GM13977 (cell line): ENCODE results near the gene BIRC3.
"Not testable (repeated sequence)": the region's sequence is repeated elsewhere in the genome, so short reads cannot be mapped to it uniquely, and the experiment has no call there.

Experiments used
- DNase-seq: peaks from one replicate; pipeline ENCODE4 v3.0.0; 2012; ENCODE audit warnings: low spot score
- in situ Hi-C: fragments of 300-500 bp; cut with MboI; formaldehyde crosslinking; loops from one replicate; pipeline ENCODE4 v1.12.0; 2022; ENCODE audit warnings: low sequenced_read_pairs, low pct_unique_long_range_greater_than_20kb, mixed read lengths, inconsistent platforms; ENCODE audit not compliant: unreplicated experiment
- TF ChIP-seq, protein P1 (sequence below): IDR thresholded peaks from 2 replicates; pipeline ENCODE4 v1.5.1; 2012; ENCODE audit warnings: mild to moderate bottlenecking, control low read depth; ENCODE audit not compliant: insufficient read depth; ENCODE audit errors: extremely low read depth, missing control alignments

The BIRC3 gene

DNA sequence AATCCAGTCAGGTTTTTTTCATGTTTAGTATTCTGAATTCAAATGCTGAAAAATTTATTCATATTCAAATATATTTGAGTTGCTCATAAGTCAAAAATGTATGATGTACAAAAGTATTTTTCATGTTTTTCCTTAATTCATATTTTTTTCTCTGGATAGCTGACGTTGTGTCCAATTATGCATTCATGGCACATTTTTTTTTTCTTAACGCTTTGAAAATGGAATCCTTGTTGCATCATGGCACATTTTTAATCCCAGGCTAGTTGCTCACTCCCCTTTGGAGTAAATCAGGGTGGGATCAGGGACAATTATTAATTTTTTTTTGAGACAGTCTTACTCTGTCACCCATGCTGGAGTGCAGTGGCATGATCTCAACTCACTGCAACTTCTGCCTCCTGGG is 14.1 kb downstream of the BIRC3 start:
- in situ Hi-C loops, result no loop called here
- TF ChIP-seq, protein P1, sequence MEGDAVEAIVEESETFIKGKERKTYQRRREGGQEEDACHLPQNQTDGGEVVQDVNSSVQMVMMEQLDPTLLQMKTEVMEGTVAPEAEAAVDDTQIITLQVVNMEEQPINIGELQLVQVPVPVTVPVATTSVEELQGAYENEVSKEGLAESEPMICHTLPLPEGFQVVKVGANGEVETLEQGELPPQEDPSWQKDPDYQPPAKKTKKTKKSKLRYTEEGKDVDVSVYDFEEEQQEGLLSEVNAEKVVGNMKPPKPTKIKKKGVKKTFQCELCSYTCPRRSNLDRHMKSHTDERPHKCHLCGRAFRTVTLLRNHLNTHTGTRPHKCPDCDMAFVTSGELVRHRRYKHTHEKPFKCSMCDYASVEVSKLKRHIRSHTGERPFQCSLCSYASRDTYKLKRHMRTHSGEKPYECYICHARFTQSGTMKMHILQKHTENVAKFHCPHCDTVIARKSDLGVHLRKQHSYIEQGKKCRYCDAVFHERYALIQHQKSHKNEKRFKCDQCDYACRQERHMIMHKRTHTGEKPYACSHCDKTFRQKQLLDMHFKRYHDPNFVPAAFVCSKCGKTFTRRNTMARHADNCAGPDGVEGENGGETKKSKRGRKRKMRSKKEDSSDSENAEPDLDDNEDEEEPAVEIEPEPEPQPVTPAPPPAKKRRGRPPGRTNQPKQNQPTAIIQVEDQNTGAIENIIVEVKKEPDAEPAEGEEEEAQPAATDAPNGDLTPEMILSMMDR, result no peak

DNA sequence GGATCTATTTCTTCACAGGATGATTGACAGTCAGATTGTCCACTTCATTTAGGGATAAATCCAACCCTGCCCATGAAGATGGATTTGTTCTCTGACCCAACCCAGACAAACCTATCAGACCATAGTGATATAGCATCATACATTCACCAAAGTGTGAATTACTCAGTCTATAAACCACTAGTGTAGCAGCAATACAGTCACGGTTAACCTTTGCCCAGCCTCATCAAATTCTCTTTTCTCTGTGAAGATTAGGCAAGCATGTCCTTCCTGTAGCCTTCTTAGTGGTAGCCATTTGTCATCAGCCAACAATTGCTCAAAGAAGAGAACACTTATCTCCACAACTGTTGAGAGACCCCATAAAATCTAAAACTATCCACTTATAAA is 15.3 kb downstream of the BIRC3 start:
- DNase-seq, result no peak
- in situ Hi-C loops, result no loop called here
- TF ChIP-seq, protein P1, result no peak

More for the DNA sequence above, 14.1 kb downstream of the BIRC3 start:
- DNase-seq, result no peak

DNA sequence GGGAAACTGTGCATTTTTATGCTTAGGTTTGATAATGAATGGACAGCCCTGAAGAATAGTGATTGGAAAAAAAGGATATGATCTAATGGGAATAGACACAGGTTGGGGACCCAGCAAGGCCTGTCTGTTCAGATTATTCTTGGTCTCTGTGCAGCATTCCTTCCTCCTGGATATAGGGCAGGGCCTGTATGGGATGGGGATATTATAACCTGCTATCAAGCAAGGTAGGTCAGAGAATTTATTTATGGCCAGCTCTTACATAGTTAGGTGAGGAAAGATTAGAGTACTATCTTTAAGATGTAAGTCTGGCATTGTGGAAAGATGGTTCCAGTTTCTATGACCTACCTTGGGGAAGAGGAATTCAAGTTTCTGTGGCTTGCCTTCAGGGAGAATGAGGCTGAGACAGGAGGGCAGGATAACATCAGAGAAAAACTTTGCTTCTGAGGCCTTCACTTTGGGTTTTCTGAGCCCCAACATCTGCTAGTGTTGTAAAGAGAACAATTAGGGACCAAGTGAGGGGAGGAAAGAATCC is 21.3 kb downstream of the BIRC3 start:
- no peak for DNase-seq
- TF ChIP-seq, protein P1, result no peak
- in situ Hi-C loops, result no loop called here

DNA sequence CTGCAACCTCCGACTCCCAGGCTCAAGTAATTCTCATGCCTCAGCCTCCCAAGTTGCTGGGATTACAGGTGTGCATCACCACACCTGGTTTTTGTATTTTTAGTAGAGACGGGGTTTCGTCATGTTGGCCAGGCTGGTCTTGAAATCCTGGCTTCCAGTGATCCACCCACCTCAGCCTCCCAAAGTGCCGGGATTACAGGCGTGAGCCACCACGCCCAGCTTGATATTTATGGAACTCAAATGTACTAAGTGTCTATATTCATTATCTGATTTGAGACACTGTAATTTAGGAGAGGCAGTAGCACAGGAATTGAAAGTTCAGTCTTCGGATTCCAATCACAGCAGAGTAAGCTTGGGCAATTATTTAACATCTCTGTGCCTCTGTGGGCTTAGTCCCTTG is 24.0 kb downstream of the BIRC3 start:
- not testable (repeated sequence) for DNase-seq
- in situ Hi-C loops, result loop anchor here (5.0 kb wide), 1 partner anchor 266 kb away; no protein-coding TSS in a partner anchor

DNA sequence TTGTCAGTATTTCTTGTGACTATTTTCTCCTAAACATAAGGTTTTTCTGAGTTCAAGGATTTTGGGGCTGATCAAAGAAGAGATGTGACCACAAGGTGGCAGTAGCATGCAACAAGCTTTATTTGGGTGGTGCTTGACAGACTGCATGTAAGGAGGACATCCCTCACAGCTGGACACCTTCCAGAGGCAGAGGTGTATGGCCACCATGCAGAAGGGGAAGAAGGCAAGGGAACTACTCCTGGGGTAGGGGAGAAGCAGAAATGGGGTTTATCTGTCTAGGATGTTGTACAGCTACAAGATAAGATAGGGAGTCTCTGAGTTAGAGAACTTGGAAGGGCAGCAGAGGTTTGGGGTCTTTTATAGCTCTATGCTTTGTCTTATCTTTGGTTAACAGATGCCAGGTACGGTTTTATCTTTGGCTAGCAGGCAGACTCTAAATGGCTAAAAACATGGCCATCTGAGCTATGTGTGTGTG is 24.6 kb downstream of the BIRC3 start:
- DNase-seq, result peak; percentile 48
- TF ChIP-seq, protein P1, result peak; percentile 81
- in situ Hi-C loops, result loop anchor here (5.0 kb wide), 1 partner anchor 265 kb away; no protein-coding TSS in a partner anchor

DNA sequence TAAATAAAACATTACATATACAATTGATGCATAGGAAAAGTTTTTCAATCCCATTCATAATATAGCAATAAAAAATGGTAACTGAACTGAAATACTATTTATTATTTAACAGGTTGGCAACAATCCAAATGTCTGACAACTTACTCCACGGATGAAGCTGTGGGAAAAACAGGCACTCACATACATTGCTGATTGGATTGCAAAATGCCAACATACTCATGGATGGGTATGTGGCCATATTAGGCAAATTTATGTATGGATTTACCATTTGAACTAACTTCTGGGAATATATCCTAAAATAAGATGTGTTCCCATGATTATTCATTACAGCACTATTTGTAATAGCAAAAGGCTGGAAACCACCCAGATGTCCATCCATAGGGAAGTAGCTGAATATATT is 26.5 kb downstream of the BIRC3 start:
- no peak for DNase-seq
- in situ Hi-C loops, result loop anchor here (5.0 kb wide), 1 partner anchor 263 kb away; no protein-coding TSS in a partner anchor

DNA sequence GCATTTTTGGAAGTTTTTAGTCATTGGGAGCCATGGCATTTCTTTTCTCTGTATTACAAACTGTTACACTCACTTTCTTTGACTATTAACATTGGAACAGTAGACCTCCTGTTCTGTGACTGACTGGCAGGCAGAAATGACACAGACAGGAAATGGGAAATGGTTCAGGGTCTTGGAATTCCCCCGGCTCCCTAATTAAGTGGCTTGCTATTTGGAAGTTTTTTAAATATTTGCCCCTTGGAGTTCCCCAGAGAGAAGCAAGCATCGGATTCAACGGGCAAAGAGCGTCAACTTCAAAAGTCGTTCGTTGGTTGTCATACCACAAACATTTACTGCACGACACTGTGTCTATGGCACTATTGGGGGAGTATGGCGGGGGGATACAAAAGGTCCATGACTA is 28.6 kb downstream of the BIRC3 start:
- TF ChIP-seq, protein P1, result no peak
- in situ Hi-C loops, result no loop called here
- no peak for DNase-seq

More for the DNA sequence above, 26.5 kb downstream of the BIRC3 start:
- TF ChIP-seq, protein P1, result no peak
